IMR-90 (cell line): ENCODE results near the gene TTC28.

Experiments used
- BHLHE40 ChIP-seq: fragments of 150-350 bp; IDR thresholded peaks from 2 replicates; pipeline ENCODE4 v1.6.1; 2016; ENCODE audit warnings: mild to moderate bottlenecking, low read depth, low read length
- CEBPB ChIP-seq: IDR thresholded peaks from 2 replicates; pipeline ENCODE4 v1.6.1; 2012; ENCODE audit warnings: low read depth, low read length, improper control_type of control experiment
- CHD1 ChIP-seq: IDR thresholded peaks from 2 replicates; pipeline ENCODE4 v1.6.1; 2012; ENCODE audit warnings: low read depth, low read length, improper control_type of control experiment
- MAFK ChIP-seq: IDR thresholded peaks from 2 replicates; pipeline ENCODE4 v1.6.1; 2012; ENCODE audit warnings: low read depth, low read length, improper control_type of control experiment
- MXI1 ChIP-seq: IDR thresholded peaks from 2 replicates; pipeline ENCODE4 v1.6.1; 2012; ENCODE audit warnings: low read depth, mild to moderate bottlenecking, low read length, moderate library complexity, borderline replicate concordance
- NFE2L2 ChIP-seq: fragments of 150-350 bp; IDR thresholded peaks from 2 replicates; pipeline ENCODE4 v1.6.1; 2016; ENCODE audit warnings: low read depth, mild to moderate bottlenecking, low read length
- POLR2A ChIP-seq: IDR thresholded peaks from 2 replicates; pipeline ENCODE4 v1.6.1; 2012; ENCODE audit warnings: mild to moderate bottlenecking, low read depth, low read length
- RAD21 ChIP-seq: IDR thresholded peaks from 2 replicates; pipeline ENCODE4 v1.6.1; 2012; ENCODE audit warnings: low read length, improper control_type of control experiment
- RCOR1 ChIP-seq: IDR thresholded peaks from 2 replicates; pipeline ENCODE4 v1.6.1; 2012; ENCODE audit warnings: mild to moderate bottlenecking, low read length, improper control_type of control experiment; ENCODE audit not compliant: insufficient replicate concordance
- RFX5 ChIP-seq: IDR thresholded peaks from 2 replicates; pipeline ENCODE4 v1.8.0; 2012; ENCODE audit warnings: low read depth, mild to moderate bottlenecking, low read length, moderate library complexity
- SMC3 ChIP-seq: fragments of 150-350 bp; IDR thresholded peaks from 2 replicates; pipeline ENCODE4 v1.6.1; 2016; ENCODE audit warnings: low read depth, mild to moderate bottlenecking, antibody characterized with exemption, low read length, moderate library complexity
- TF ChIP-seq, protein P1 (sequence below): conservative IDR thresholded peaks from 2 replicates; pipeline ENCODE4 v1.5.1; 2012; ENCODE audit warnings: mild to moderate bottlenecking, low read depth, low read length, improper control_type of control experiment
- TF ChIP-seq, protein P2 (sequence below): fragments of 150-350 bp; IDR thresholded peaks from 2 replicates; pipeline ENCODE4 v1.6.1; 2017; ENCODE audit warnings: mild to moderate bottlenecking, antibody characterized with exemption, low read length, low read depth
- TF ChIP-seq, protein P3 (sequence below): fragments of 150-350 bp; IDR thresholded peaks from 2 replicates; pipeline ENCODE4 v1.6.1; 2016; ENCODE audit warnings: low read depth, mild to moderate bottlenecking, low read length, moderate library complexity, borderline replicate concordance

DNA sequence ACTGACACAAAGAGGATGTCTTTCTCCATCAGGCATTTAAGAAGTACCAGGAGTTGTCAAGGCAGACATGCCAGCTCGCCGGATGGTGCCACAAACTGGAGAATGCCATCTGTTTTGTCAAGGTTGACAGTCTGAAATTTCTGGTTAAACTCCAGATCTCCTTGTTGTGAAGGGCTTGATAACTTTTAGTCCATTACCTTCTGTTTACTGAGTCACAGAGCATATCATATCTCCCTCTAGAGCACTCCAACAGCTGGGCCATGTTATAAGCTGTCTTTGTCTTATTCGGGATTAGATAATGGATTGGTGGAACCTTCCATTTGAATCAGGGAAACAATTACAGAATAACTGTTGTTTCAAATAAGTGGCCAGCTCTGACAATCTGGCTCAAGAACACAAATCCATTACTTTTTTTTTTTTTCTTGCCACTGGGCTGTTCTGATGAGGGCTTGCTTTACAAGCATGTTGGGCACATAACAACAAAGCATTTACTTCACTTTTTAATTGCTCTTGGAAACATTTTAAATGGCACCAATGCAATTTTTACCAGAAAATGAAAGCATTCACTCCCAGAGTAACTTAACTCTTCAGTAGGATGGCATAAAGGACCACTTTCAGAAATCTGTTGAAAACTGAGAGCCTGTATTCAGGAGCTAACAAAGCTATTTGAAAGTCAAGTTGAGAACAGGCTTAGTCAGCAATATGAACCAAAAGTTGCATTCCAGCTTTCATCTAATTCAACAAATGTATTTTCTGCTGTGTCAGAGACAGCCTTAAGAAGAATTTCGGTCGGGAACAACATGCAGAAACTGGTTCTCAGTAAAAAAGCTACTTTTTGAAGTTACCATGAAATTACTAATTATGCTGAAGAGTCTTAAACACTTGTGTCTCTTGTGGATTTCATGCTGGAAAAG, 533.0 kb downstream of the TTC28 start:
- TF ChIP-seq, protein P1, sequence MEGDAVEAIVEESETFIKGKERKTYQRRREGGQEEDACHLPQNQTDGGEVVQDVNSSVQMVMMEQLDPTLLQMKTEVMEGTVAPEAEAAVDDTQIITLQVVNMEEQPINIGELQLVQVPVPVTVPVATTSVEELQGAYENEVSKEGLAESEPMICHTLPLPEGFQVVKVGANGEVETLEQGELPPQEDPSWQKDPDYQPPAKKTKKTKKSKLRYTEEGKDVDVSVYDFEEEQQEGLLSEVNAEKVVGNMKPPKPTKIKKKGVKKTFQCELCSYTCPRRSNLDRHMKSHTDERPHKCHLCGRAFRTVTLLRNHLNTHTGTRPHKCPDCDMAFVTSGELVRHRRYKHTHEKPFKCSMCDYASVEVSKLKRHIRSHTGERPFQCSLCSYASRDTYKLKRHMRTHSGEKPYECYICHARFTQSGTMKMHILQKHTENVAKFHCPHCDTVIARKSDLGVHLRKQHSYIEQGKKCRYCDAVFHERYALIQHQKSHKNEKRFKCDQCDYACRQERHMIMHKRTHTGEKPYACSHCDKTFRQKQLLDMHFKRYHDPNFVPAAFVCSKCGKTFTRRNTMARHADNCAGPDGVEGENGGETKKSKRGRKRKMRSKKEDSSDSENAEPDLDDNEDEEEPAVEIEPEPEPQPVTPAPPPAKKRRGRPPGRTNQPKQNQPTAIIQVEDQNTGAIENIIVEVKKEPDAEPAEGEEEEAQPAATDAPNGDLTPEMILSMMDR, result no peak
- TF ChIP-seq, protein P2, sequence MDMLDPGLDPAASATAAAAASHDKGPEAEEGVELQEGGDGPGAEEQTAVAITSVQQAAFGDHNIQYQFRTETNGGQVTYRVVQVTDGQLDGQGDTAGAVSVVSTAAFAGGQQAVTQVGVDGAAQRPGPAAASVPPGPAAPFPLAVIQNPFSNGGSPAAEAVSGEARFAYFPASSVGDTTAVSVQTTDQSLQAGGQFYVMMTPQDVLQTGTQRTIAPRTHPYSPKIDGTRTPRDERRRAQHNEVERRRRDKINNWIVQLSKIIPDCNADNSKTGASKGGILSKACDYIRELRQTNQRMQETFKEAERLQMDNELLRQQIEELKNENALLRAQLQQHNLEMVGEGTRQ, result no peak
- no peak for TF ChIP-seq RAD21
- TF ChIP-seq CEBPB, result no peak
- no peak for TF ChIP-seq RFX5
- no peak for TF ChIP-seq POLR2A
- TF ChIP-seq SMC3, result no peak
- TF ChIP-seq NFE2L2, result no peak
- no peak for TF ChIP-seq MXI1
- no peak for TF ChIP-seq RCOR1
- TF ChIP-seq, protein P3, sequence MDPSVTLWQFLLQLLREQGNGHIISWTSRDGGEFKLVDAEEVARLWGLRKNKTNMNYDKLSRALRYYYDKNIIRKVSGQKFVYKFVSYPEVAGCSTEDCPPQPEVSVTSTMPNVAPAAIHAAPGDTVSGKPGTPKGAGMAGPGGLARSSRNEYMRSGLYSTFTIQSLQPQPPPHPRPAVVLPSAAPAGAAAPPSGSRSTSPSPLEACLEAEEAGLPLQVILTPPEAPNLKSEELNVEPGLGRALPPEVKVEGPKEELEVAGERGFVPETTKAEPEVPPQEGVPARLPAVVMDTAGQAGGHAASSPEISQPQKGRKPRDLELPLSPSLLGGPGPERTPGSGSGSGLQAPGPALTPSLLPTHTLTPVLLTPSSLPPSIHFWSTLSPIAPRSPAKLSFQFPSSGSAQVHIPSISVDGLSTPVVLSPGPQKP, result no peak
- no peak for TF ChIP-seq BHLHE40
- peak; percentile 90 for TF ChIP-seq MAFK
- TF ChIP-seq CHD1, result no peak
